HG02870 (cell line): ENCODE results near the gene ACAD9.
"Not testable (repeated sequence)": the region's sequence is repeated elsewhere in the genome, so short reads cannot be mapped to it uniquely, and the experiment has no call there.

Experiments used
- ATAC-seq: cut with Tn5 transposase; IDR thresholded peaks from one replicate; pipeline ENCODE4 v1.9.1; 2021; ENCODE audit warnings: mild to moderate bottlenecking, moderate library complexity; ENCODE audit not compliant: unreplicated experiment

The ACAD9 gene

GRCh38 chr3:128889139-128889894 lies 9.9 kb downstream of the ACAD9 start:
- no peak for ATAC-seq

- ATAC-seq: no peak
Observed at GRCh38 chr3:128895843-128896697, 16.6 kb downstream of the ACAD9 start.

- no peak for ATAC-seq
Observed at GRCh38 chr3:128902426-128902825, 23.0 kb downstream of the ACAD9 start.

GRCh38 chr3:128903501-128903900 lies 24.1 kb downstream of the ACAD9 start:
- ATAC-seq: no peak

GRCh38 chr3:128906031-128906803 lies 26.8 kb downstream of the ACAD9 start:
- ATAC-seq: no peak

- ATAC-seq: no peak
Observed at GRCh38 chr3:128906804-128907525, 27.5 kb downstream of the ACAD9 start.

- ATAC-seq: no peak
Observed at GRCh38 chr3:128907706-128908445, 28.5 kb downstream of the ACAD9 start.

- no peak for ATAC-seq
Observed at GRCh38 chr3:128908951-128909350, 29.5 kb downstream of the ACAD9 start.

GRCh38 chr3:128910006-128910405 lies 30.6 kb downstream of the ACAD9 start:
- ATAC-seq: no peak

GRCh38 chr3:128911911-128912310 lies 32.5 kb downstream of the ACAD9 start:
- no peak for ATAC-seq

- ATAC-seq: no peak
Observed at GRCh38 chr3:128914966-128915645, 35.7 kb downstream of the ACAD9 start.

- ATAC-seq: no peak
Observed at GRCh38 chr3:128917291-128917690, 37.9 kb downstream of the ACAD9 start.

GRCh38 chr3:128919988-128920387 lies 40.6 kb downstream of the ACAD9 start:
- no peak for ATAC-seq

GRCh38 chr3:128922804-128923459 lies 43.5 kb downstream of the ACAD9 start:
- no peak for ATAC-seq

- no peak for ATAC-seq
Observed at GRCh38 chr3:128923576-128923975, 44.2 kb downstream of the ACAD9 start.

- ATAC-seq: not testable (repeated sequence)
Observed at GRCh38 chr3:128923986-128924385, 44.6 kb downstream of the ACAD9 start.

- ATAC-seq: no peak
Observed at GRCh38 chr3:128929364-128929763, 49.9 kb downstream of the ACAD9 start.

GRCh38 chr3:128931046-128931445 lies 51.6 kb downstream of the ACAD9 start:
- ATAC-seq: no peak
